DMS153 treated with DMSO at 0.1 percent for 48 hours (cell line): ENCODE data around the gene CDON.
"Not testable (repeated sequence)": the region's sequence is repeated elsewhere in the genome, so short reads cannot be mapped to it uniquely, and the experiment has no call there.

Source experiments
- DNase-seq: peaks from one replicate; lab custom pipeline; 2025; ENCODE audit not compliant: unreplicated experiment; lab: John Stamatoyannopoulos, UW

CDON gene

DNA sequence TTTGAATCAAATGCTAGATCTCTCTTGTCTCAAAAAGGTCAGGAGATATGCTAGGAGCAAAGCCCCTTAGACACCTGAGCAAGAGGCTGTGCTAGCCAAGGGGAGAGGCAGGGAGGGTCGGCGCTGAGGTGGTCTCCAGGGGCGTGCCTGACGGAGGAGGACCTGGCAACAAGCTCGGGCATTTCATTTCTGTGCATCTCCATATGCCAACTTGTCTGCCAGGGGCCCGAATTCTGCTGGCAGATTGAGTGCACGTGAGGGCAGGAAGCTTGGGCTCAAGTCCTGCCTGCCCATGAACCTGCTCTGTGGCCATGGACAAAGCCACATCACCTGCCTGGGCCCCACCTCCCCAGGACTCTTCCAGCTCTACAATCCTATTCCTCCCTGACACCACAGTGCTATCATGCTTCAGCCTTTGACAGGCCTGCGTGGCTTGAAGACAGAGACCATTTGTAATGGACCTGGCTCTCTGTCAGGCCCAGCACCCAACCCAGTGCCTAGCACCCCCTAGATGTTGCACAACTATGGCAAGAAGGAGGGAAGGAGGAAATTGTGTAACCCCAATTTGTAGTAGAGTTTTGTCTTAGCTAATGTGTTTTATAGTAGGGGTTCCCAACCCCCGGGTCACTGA, 133.1 kb downstream of the CDON start:
- DNase-seq, result no peak

DNA sequence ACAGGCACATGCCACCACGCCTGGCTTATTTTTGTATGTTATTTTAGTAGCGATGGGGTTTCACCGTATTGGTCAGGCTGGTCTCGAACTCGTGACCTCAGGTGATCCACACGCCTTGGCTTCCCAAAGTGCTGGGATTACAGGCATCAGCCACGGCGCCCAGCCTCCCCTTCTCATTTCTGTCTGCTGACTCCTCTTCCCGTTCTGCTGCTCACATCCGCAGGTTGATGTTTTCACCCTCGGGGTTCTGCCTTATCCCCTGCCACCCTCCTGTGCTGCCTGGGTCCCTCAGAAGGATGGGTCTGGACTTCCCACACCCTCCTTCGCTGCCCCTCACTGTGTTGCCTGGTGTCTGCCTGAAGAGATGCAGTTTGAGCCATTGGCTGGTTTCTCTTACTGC, 136.0 kb downstream of the CDON start:
- DNase-seq, result no peak

DNA sequence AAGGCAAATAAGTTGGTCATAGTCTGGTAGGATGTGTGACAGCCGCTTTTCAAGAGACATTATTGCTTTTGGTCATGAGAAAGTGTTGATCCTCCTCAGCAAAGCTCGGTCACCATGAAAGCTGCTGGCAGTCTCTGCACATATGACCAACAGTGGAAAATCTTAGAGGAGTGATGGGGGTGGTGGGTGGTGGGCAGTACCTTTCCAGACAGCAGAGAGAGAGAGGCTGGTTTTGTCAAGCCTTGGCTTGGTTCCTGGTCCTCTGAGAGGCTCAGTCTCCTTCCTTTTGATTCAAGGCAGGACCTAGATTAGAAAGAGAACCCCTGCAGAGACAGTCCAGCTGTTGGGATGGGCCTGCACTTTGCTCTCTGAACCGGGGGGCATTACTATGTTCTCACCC, 136.9 kb downstream of the CDON start:
- DNase-seq, result no peak

- no peak for DNase-seq
Measured at GRCh38 chr11:125925247-125925740, 137.4 kb downstream of the CDON start.

- DNase-seq, result no peak
Measured at GRCh38 chr11:125924384-125925007, 138.2 kb downstream of the CDON start.

DNA sequence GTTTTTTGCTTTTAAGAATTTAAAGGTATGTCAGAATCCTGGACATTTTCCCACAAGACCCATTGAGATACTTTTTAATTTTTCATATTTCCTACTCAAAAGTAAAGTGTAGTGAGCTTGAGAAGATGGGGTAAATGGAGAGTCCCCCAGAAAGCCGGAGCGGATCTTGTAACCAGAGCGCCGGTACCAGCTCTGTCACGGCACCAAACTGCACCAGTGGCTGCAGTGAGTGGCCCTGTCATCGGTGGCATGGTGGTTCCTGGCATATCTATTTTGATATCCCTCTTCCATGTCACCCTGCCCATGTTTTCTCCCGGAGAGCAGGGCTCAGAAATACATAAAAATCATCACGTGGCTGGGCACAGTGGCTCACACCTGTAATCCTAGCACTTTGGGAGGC, 139.0 kb downstream of the CDON start:
- no peak for DNase-seq

DNA sequence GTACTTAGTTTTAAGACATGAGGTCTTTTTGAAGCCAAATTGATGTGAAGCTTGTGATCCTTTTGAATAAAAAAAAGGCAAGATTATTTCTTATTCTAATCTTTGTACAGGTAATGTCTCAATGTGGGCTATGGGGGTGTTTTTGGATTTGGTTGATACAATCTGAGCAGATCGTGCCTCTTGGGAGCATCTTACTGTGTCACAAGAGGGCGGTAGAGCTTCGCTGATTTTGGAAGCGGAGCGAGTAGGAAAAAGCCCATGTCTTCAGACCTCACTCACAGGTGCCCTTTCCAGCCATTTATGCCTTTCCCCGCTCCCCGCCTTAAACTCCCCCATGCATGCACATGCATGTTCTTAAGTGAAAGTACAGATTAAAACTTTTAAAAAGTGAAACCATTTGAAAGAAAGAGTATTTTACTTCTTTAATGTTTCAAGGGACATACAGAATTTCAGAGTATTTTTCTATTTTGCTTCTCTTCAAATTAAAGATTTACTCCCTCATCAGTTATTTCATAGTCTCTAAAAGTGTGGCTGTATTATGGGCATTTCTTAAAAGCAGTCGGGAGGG, 139.6 kb downstream of the CDON start:
- DNase-seq, result peak; percentile 45

DNA sequence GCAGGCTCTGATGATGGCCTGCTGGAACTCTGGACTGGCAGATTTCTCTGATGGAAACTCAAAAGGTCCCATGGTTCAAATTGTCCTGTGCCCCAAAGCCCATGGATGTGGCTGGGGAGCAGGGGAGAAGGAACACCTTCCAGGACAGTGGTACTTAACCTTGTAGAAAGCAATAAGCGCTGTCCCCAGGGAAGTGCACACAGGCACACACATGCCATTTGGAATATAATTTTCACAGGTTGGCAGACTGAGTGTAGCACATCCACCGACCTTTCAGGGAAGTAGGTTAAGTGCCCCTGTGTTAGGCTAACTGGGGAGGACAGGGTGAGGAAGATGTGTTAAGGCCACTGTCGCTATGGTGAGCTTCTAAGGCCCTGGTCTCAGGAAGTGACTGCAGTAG, 140.5 kb downstream of the CDON start:
- DNase-seq, result no peak

DNA sequence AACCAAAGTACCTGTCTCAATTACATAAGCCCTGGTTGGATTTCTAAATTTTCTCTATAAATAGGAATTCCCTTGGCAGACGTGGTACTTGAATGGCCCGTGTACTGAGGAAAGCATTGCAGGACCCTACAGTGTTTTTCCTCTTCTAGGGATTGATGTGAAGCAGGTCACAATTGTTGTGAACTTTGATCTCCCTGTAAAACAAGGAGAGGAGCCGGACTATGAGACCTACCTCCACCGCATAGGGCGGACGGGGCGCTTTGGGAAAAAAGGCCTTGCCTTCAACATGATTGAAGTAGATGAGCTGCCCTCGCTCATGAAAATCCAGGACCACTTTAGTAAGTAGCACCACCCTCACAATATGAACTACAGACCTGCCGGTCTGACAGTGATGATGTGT, 141.6 kb downstream of the CDON start:
- DNase-seq, result no peak

GRCh38 chr11:125918140-125918840, 144.4 kb downstream of the CDON start:
- DNase-seq, result no peak

GRCh38 chr11:125916683-125917347, 145.9 kb downstream of the CDON start:
- no peak for DNase-seq

- not testable (repeated sequence) for DNase-seq
Measured at GRCh38 chr11:125914601-125915000, 148.1 kb downstream of the CDON start.

DNA sequence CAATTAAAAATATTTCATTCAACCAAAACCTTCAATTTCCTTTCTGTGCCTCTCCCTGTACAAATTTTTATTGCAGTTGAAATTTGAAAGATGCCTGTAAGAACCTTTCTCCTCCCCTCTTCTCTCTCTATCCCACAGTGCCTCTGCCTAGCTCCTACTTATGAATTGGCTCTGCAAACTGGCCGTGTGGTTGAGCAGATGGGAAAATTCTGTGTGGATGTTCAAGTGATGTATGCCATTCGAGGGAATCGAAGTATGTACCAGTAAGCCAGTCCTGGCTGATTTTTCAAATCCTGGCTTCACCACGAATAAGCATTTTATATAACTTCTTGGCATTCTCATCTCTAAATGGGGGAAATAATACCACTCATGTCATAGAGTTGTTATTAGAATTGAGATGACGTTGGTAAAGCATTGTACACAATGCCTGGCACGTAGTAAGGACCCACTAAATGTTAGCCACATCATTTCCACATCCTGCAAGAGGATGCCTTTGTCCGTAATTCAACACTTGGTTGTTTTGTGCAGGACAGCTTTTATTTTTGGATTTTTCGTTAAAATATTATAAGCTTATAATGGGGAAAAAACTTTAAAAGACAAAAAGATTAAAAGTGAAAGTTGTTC, 152.3 kb downstream of the CDON start:
- no peak for DNase-seq
